PC-3 (cell line): Measurements from ENCODE around the gene ASPHD2. TPM values are rescaled to one million over a fixed set of nuclear protein-coding genes. Genes with fewer than 3 reads are reported as not detected.
A peak's percentile ranks its signal among the peaks of the same experiment; 100 is the strongest.

Experiments used
- ATAC-seq: fragments of 200-7000 bp; cut with Tn5 transposase; 2 replicates; pipeline ENCODE4 v1.9.1; 2020; ENCODE audit warnings: mild to moderate bottlenecking, moderate library complexity
- Bru-seq: library from RNA; stranded (reverse); fragments of 400-500 nt; gene quantifications from one replicate; lab custom pipeline; 2021; lab: Mats Ljungman, UMichigan
- BruChase-seq, 2 experiments: library from RNA; stranded (reverse); fragments of 400-500 nt; gene quantifications; one replicate each; lab custom pipeline; 2021; lab: Mats Ljungman, UMichigan
- BruUV-seq: library from RNA; stranded (reverse); fragments of 400-500 nt; replicated peaks from 2 replicates; lab custom pipeline; 2021; lab: Mats Ljungman, UMichigan
- CTCF ChIA-PET: fragments of 300-600 bp; sonication (Branson Sonifier 250); formaldehyde crosslinking; loops from one replicate; lab custom pipeline; 2022; ENCODE audit warnings: antibody characterized with exemption; lab: Charles Lee
- POLR2A ChIA-PET: fragments of 300-600 bp; sonication (Branson Sonifier 250); formaldehyde crosslinking; loops from one replicate; lab custom pipeline; 2022; ENCODE audit warnings: antibody characterized with exemption; ENCODE audit not compliant: unreplicated experiment; lab: Charles Lee
- DNase-seq: peaks from one replicate; pipeline ENCODE4 v3.0.0-alpha.2; 2015
- H2AFZ ChIP-seq: fragments of 300-600 bp; sonication (generic); 2 replicates; pipeline ENCODE4 v1.6.0; 2016; ENCODE audit warnings: antibody characterized with exemption, low read length
- H3F3A ChIP-seq: fragments of 300-600 bp; sonication (generic); one replicate; pipeline ENCODE4 v1.6.0; 2017; ENCODE audit warnings: antibody characterized with exemption, low read length, control low read depth, mild to moderate bottlenecking; ENCODE audit not compliant: unreplicated experiment
- H3K27ac ChIP-seq: fragments of 300-600 bp; sonication (generic); 2 replicates; pipeline ENCODE4 v1.5.1; 2016; ENCODE audit warnings: mild to moderate bottlenecking, low read length
- H3K27me3 ChIP-seq: fragments of 300-600 bp; sonication (generic); 2 replicates; pipeline ENCODE4 v1.6.1; 2016; ENCODE audit warnings: low read length, mixed read lengths
- H3K36me3 ChIP-seq: fragments of 300-600 bp; sonication (generic); 2 replicates; pipeline ENCODE4 v1.6.1; 2016; ENCODE audit warnings: low read depth, mixed run types, low read length, mixed read lengths
- H3K4me1 ChIP-seq: fragments of 300-600 bp; sonication (generic); 2 replicates; pipeline ENCODE4 v1.5.1; 2016; ENCODE audit warnings: low read length; ENCODE audit not compliant: insufficient read depth
- H3K4me2 ChIP-seq: fragments of 300-600 bp; sonication (generic); 2 replicates; pipeline ENCODE4 v1.6.0; 2016; ENCODE audit warnings: low read length
- H3K4me3 ChIP-seq: fragments of 300-600 bp; sonication (generic); 2 replicates; pipeline ENCODE4 v1.5.1; 2016; ENCODE audit warnings: mild to moderate bottlenecking, low read length, mixed read lengths
- H3K79me2 ChIP-seq: fragments of 300-600 bp; sonication (generic); 2 replicates; pipeline ENCODE4 v1.6.1; 2017; ENCODE audit warnings: low read length, mixed read lengths
- H3K9ac ChIP-seq: fragments of 300-600 bp; sonication (generic); 2 replicates; pipeline ENCODE4 v1.6.0; 2016; ENCODE audit warnings: mild to moderate bottlenecking, low read length
- H3K9me2 ChIP-seq: fragments of 300-600 bp; sonication (generic); replicated peaks from 2 replicates; pipeline ENCODE4 v1.6.1; 2016; ENCODE audit warnings: mixed run types, low read length, mixed read lengths
- H3K9me3 ChIP-seq: fragments of 300-600 bp; sonication (generic); 2 replicates; pipeline ENCODE4 v1.6.1; 2016; ENCODE audit warnings: low read length, mixed read lengths
- H4K20me1 ChIP-seq: fragments of 300-600 bp; sonication (generic); 2 replicates; pipeline ENCODE4 v1.6.1; 2016; ENCODE audit warnings: low read length, mixed read lengths
- EZH2 ChIP-seq: fragments of 300-600 bp; sonication (generic); IDR thresholded peaks from one replicate; pipeline ENCODE4 v1.6.1; 2017; ENCODE audit warnings: antibody characterized with exemption, mild to moderate bottlenecking, low read length; ENCODE audit not compliant: unreplicated experiment
- EZH2phosphoT487 ChIP-seq: fragments of 300-600 bp; sonication (generic); IDR thresholded peaks from 2 replicates; pipeline ENCODE4 v1.6.1; 2018; ENCODE audit warnings: mild to moderate bottlenecking, antibody characterized with exemption, low read length, borderline replicate concordance
- intact Hi-C: fragments of 100-400 bp; cut with micrococcal nuclease; formaldehyde crosslinking; loops from 2 replicates; pipeline ENCODE4 v1.9.0; 2023
- long read RNA-seq: library from polyadenylated mRNA; unstranded; transcript quantifications from one replicate; pipeline ENCODE4 v2.0.0, GENCODE V29; 2021; ENCODE audit not compliant: unreplicated experiment
- total RNA-seq: library from RNA; depleted of rRNA; stranded (reverse); fragments of >200 nt; gene quantifications from 2 replicates; pipeline ENCODE4 v1.2.3, GENCODE V29; 2014; rRNA removed
- TF ChIP-seq, protein P1 (sequence below): fragments of 300-600 bp; sonication (generic); conservative IDR thresholded peaks from 2 replicates; pipeline ENCODE4 v1.5.1; 2017; ENCODE audit warnings: antibody characterized with exemption, low read depth, mild to moderate bottlenecking, low read length

The ASPHD2 gene, protein sequence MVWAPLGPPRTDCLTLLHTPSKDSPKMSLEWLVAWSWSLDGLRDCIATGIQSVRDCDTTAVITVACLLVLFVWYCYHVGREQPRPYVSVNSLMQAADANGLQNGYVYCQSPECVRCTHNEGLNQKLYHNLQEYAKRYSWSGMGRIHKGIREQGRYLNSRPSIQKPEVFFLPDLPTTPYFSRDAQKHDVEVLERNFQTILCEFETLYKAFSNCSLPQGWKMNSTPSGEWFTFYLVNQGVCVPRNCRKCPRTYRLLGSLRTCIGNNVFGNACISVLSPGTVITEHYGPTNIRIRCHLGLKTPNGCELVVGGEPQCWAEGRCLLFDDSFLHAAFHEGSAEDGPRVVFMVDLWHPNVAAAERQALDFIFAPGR
- total RNA-seq (2.1 and 2.4 TPM in 2 replicates), Bru-seq, nascent RNA (percentile 37 among the genes with signal in this experiment), BruChase-seq, experiment 1, labeled RNA remaining after a 6-hour chase (percentile 41 among the genes with signal in this experiment), BruChase-seq, experiment 2, labeled RNA remaining after a 2-hour chase (percentile 36 among the genes with signal in this experiment)
- long read RNA-seq, partial matches to known transcripts: 3 of 8 reads
- long read RNA-seq, other reads (novel, unspliced or antisense): 2 of 8 reads

DNA sequence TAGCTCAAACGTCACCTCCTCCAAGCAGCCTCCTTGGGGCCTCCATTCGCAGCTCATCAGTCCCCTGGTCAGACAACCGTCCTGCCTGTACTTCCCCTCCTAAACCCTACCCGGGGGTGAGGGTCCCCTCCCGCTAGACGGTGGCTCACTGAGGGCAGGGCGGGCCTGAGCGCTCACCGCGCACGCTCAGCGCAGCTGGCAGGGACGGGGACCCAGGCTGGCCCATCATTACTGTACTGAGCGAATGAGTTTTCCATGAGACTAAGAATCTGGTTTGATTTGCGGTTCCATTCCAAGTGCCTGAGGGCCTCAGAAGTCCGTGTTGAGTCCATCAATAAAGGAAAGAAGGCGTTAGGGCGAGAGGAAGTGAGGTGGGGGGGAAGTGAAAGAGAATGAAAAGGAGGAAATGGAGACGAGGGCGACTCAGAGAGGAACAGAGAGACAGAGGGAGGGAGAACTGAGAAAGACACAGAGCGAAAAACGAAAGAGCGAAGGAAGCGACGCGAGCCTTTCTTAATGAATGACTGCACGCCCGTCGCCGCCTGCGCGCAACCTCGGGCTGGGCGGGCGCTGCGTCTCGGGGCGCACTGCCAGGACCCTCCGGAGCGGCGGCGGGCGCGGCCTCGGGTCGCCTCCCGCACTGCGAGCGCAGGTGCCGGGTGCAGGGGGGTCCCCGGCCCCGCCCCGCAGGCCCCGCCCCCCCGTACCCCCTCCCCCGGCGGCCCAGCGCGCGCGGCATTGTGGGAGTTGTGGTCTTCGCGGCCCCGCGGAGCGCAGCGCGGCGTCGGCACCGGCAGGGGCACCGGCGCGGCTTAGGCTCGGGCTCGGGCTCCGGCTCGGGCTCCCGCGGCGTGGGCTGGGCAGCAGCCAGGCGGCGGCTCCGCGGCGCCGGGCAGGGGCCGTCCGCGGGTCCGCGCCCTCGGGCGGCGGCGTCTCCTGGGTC, at the start of gene ASPHD2:
TSS of gene ASPHD2 (plus strand) at position 746 of the 943 bp plus-strand sequence. CDS start 4,356 bp downstream, outside the sequence.
- CTCF ChIA-PET: no interaction called here
- Histone ChIP-seq H3K4me1 (no peaks in the 10 kb centered on the region), H3K27ac (no peak within 1 kb of the TSS), H3K79me2 (no peaks in the 10 kb centered on the region), H3K4me2 (peak within 1 kb of the TSS; percentile 81), H4K20me1 (no peaks in the 10 kb centered on the region), H3K36me3 (no peaks in the 10 kb centered on the region), H2AFZ (peak within 1 kb of the TSS; percentile 85), H3K4me3 (peak within 1 kb of the TSS; percentile 71), H3F3A (no peaks in the 10 kb centered on the region), H3K9ac (no peak within 1 kb of the TSS), H3K9me3 (no peaks in the 10 kb centered on the region), H3K27me3 (no peaks in the 10 kb centered on the region), H3K9me2 (no peaks in the 10 kb centered on the region)
- POLR2A ChIA-PET: no interaction called here
- ATAC-seq: peak; percentile 82
- peak; percentile 33 for DNase-seq
- TF ChIP-seq, protein P1, sequence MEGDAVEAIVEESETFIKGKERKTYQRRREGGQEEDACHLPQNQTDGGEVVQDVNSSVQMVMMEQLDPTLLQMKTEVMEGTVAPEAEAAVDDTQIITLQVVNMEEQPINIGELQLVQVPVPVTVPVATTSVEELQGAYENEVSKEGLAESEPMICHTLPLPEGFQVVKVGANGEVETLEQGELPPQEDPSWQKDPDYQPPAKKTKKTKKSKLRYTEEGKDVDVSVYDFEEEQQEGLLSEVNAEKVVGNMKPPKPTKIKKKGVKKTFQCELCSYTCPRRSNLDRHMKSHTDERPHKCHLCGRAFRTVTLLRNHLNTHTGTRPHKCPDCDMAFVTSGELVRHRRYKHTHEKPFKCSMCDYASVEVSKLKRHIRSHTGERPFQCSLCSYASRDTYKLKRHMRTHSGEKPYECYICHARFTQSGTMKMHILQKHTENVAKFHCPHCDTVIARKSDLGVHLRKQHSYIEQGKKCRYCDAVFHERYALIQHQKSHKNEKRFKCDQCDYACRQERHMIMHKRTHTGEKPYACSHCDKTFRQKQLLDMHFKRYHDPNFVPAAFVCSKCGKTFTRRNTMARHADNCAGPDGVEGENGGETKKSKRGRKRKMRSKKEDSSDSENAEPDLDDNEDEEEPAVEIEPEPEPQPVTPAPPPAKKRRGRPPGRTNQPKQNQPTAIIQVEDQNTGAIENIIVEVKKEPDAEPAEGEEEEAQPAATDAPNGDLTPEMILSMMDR: no peak
- TF ChIP-seq EZH2: no peak
- TF ChIP-seq EZH2phosphoT487: no peak
- intact Hi-C loops: no loop called here
- no TSS peak for BruUV-seq

DNA sequence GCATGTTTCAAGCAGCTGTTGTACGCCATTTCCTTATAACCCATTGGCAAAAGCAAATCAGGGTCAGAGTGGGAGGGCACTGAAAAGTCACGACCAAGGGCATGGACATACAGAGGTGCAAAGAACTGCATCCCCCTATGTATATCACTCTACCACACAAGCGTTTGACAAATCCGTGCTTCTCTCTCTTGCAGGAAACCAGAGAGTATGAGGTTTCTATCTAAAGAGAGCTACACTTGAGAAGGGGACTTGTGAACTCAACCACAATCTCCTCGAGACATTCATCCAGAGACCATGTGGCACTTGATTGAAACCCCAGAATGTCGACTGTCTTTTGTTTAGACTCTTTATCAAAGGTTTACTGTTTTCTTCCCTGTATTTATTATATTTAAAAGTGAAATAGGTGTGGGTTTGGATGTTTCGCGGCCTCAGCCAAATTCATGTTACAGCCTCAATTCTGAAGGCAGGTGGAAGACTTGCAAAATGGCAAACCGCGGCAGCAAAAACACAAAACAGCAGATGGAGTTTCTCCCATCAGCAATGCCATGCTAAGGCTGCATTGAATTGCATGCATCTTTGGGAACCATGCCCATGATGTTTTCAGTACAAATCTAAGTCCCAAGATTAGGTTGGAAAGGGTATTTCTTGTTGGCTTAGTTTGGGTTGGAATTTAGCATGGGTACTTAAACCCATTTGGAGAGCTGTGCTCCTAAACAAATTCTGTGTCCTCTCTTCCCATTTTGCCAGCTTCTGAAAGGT, 48.8 kb upstream of the ASPHD2 start:
- Histone ChIP-seq H3K36me3 (no peaks in the 10 kb centered on the region), H4K20me1 (no peaks in the 10 kb centered on the region), H3F3A (no peaks in the 10 kb centered on the region), H3K9me3 (no peaks in the 10 kb centered on the region), H3K4me1 (no peaks in the 10 kb centered on the region), H3K9me2 (no peaks in the 10 kb centered on the region), H3K4me3 (no peak overlapping the region), H2AFZ (no peak overlapping the region), H3K9ac (no peak overlapping the region), H3K4me2 (no peak overlapping the region), H3K27ac (no peak overlapping the region), H3K27me3 (peaks cover 45% of the 10 kb centered on the region), H3K79me2 (no peaks in the 10 kb centered on the region)
- intact Hi-C loops: no loop called here
- DNase-seq: no peak
- no peak for ATAC-seq
- ChIA-PET POLR2A (no interaction called here), CTCF (no interaction called here)
- no TSS peak for BruUV-seq
- TF ChIP-seq EZH2phosphoT487 (no peak), EZH2 (no peak)
- TF ChIP-seq, protein P1: no peak
